SK-N-DZ (cell line): ENCODE data around the gene GNG12.

Source experiments
- DNase-seq: peaks from one replicate; pipeline ENCODE4 v3.0.0-alpha.2; 2015; ENCODE audit warnings: low spot score

The GNG12 gene

GRCh38 chr1:67705735-67706453 lies 127.4 kb downstream of the GNG12 start:
- no peak for DNase-seq

DNA sequence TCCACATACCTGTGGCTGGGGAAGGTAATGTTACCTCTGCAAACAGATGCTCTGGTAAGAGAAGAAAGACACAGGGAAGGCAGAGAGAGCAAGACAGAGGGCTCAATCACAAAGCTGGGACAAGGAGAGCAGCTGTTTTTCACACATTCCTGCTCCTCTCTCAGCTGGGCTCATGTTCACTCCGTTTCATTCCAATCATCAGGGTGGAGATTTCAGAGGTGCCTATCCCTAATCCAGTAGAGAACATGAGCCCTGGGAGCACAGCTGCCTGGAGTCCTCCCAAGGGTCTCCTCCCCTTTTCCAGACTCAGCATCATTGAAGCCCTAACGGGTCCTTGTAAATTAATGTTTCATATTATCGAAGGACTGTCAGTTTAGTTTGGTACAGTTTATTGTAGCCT lies 128.9 kb downstream of the GNG12 start:
- DNase-seq = no peak

DNA sequence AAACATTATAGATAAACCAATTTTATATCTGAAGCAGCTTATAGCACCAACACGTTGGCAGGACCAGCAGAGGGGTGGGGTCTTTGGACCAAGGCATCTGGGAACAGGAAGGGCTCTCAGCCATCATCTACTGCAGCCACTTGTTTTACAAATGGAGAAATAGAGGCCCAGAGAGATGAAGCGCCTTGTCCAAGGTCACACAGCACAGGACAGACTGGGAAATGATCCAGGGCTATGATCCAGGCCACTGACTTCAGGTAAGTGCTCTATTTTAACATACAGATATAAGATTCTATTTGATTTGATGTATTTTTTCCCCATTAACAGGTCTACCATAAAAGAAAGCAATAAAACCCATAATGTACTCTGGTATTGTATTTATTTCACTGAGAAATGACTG lies 131.4 kb downstream of the GNG12 start:
- DNase-seq = no peak

- peak; percentile 26 for DNase-seq
Measured at GRCh38 chr1:67700692-67701410, 132.4 kb downstream of the GNG12 start.

GRCh38 chr1:67700220-67700619 lies 133.0 kb downstream of the GNG12 start:
- no peak for DNase-seq

GRCh38 chr1:67696708-67697107 lies 136.6 kb downstream of the GNG12 start:
- DNase-seq = no peak

- DNase-seq = no peak
Measured at GRCh38 chr1:67695963-67696362, 137.3 kb downstream of the GNG12 start.

- DNase-seq = no peak
Measured at GRCh38 chr1:67691712-67692111, 141.6 kb downstream of the GNG12 start.

GRCh38 chr1:67690411-67690810 lies 142.9 kb downstream of the GNG12 start:
- no peak for DNase-seq

GRCh38 chr1:67690018-67690363 lies 143.3 kb downstream of the GNG12 start:
- no peak for DNase-seq

DNA sequence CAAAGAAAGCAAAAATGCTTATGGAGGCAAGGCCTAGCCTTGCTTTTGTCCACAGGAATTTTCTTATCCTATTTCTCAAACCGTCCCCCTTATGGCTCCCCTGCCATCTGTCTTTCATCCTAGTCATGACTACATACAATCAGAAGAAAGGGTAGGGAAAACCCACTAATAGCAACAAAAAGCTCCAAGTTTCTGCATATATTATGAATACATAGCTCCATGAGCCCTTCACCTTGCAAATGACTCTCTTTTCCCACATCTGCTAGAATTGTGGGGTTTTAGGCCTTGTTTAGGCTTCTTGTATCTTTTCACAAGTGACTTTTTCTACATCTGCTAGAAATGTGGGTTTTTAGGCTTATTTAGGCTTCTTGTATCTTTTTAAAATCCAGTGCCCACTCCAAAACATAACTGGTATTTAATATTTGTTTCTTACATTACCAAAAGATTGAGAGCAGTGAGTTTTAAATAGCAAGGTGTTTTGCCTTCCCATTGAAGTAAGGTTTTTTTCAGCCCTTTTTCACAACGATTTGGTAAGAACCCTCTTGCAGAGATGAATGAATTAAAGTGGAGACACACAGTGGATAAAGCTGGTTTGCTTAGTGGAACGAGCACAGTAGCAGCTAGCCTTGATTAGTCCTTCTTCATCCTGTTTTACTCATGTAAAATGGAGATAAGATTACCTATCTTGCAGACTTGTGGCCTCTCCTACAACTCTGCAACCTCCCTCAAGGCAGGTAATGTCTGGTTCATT lies 143.8 kb downstream of the GNG12 start:
- no peak for DNase-seq

DNA sequence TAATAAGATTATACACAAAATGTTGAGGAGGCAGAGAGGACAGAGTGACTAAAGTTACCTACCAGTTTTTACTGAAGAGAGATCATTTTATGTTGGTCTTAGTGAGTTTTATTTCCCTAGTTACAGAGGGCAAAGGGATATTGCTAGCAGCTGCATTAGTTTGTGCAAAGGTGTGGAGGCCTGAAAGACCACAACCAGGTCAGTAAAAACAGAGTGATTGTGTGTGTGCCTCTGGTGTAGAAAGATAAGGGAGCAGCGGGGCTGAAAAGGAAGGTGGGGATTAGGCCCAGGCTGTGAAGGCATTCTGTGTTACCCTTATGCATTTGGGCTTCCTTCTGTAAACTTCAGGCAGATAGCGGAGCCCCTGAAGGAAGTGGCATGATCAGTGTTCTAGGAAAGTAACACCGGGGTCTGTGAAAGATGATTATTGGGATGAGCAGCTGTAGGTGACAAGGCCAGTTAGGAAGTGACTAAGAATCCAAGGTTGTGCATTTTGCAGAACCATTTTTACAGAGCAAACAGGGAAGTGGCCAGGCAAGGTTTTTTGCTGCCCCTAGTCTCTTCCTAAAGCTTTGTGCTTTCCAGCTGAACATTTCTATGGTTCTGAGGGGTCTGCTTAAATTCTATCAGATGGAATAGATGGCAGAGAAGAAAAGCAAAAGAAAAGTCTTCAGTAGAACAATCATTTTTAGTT lies 144.6 kb downstream of the GNG12 start:
- DNase-seq = no peak

DNA sequence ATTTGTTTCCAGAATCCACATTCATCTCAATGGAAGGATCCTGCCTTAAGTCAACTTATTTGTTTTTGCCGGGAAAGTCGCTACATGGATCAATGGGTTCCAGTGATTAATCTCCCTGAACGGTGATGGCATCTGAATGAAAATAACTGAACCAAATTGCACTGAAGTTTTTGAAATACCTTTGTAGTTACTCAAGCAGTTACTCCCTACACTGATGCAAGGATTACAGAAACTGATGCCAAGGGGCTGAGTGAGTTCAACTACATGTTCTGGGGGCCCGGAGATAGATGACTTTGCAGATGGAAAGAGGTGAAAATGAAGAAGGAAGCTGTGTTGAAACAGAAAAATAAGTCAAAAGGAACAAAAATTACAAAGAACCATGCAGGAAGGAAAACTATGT lies 145.6 kb downstream of the GNG12 start:
- no peak for DNase-seq

- no peak for DNase-seq
Measured at GRCh38 chr1:67687198-67687545, 146.1 kb downstream of the GNG12 start.

- peak; percentile 65 for DNase-seq
Measured at GRCh38 chr1:67686267-67687197, 146.7 kb downstream of the GNG12 start.

DNA sequence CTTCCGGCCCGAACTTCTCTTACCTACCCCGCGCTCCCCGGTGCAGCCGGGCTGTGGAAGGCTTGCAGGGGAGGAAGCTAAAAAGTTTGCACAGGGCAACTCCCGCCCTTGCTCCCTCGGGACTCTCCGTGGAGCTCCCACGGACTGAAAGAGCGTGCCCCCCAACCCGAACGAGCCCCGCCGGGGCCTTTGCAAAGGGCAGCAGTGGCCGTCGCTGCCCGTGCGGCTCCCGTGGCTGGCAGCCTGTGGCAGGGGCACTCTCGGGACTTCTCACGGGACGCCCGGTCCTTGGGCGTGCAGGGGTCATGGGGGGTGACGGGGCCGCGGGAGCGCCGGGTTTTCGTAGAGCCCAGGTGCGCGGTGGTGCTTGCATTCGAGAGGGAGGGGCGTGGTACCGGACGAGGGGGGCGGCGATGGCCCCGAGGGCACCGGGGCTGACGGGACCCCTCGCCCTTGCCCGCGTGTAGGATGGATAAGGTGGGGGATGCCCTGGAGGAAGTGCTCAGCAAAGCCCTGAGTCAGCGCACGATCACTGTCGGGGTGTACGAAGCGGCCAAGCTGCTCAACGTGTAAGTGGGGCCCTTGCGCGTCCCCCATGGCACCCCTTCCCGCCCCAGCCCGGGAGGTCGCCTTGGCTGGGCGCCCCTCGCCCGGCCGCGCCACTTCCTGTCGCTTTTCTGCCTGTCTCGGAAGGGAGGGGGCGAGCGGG lies 147.6 kb downstream of the GNG12 start:
- DNase-seq = no peak

DNA sequence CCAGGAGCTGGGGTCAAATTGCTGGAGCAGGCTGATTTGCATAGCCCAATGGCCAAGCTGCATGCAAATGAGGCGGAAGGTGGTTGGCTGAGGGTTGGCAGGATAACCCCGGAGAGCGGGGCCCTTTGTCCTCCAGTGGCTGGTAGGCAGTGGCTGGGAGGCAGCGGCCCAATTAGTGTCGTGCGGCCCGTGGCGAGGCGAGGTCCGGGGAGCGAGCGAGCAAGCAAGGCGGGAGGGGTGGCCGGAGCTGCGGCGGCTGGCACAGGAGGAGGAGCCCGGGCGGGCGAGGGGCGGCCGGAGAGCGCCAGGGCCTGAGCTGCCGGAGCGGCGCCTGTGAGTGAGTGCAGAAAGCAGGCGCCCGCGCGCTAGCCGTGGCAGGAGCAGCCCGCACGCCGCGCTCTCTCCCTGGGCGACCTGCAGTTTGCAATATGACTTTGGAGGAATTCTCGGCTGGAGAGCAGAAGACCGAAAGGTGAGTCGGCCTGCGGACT lies 148.2 kb downstream of the GNG12 start, which contains the start of gene GADD45A:
TSS of gene GADD45A (plus strand) at position 135 of the 491 bp plus-strand sequence. CDS start at position 429, 294 bp downstream.
- peak; percentile 99 for DNase-seq

- no peak for DNase-seq
Measured at GRCh38 chr1:67684526-67685066, 148.7 kb downstream of the GNG12 start.

DNA sequence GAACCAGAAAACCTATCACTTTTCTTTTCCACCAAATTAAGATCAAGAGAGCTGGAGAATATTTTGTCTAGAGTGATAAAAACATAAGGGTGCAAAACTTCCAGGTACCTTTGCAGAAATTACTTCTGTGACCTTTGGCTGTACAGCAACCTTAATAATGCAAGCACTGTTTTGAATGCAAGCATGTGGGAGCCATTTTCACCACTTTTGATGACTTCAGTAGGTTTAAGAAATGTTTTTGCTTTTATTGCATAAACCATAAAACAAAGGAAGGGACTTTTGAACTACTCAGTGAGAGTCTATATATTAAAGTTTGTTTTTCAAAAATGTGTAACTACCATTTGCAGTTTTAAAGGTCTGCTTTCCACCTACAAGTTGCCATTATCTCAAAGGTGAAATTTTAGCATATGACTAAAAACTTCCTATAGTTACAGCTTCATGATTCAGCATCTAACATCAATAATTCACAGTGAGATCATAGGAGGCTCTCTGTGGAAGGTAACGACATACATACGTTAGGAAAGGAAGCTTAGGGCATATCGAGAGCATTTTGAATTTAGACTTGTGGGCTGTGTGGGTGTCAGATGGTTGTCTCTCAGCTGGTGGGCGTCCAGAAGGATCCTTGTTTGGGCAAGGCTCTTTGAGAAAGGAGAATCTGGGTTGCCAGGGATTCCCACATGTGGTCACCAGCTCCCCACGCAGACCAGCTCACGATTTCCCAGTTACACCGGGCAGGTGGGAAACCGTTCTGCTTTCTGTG lies 149.3 kb downstream of the GNG12 start:
- no peak for DNase-seq
